Transverse colon (tissue), 4 donors: ENCODE results near the gene NEK11. TPM values are rescaled to one million over a fixed set of nuclear protein-coding genes. Genes with fewer than 3 reads are reported as not detected.

Experiments
- DNase-seq: peaks from one replicate; pipeline ENCODE4 v3.0.0-alpha.2; 2019
- H3K27ac ChIP-seq, 4 donors: fragments of 200-600 bp; sonication (generic); 2 replicates each; pipeline ENCODE4 v1.5.1; 2016 to 2018; ENCODE audit warnings: inconsistent platforms in 4 of 4
- H3K27me3 ChIP-seq: fragments of 200-600 bp; sonication (generic); 2 replicates; pipeline ENCODE4 v1.5.1; 2017; ENCODE audit warnings: inconsistent platforms
- H3K36me3 ChIP-seq, 4 donors: fragments of 200-600 bp; sonication (generic); 2 replicates each; pipeline ENCODE4 v1.5.1; 2017 to 2019; ENCODE audit warnings: inconsistent platforms in 4 of 4
- H3K4me1 ChIP-seq, 4 donors: fragments of 200-600 bp; sonication (generic); 2 replicates each; pipeline ENCODE4 v1.5.1; 2017 to 2020; ENCODE audit warnings: inconsistent platforms in 4 of 4
- H3K4me3 ChIP-seq, 4 donors: fragments of 200-600 bp; sonication (generic); 1 replicate in 1 of 4; 2 replicates in 3 of 4; pipeline versions ENCODE4 v1.5.1 to v1.6.1; 2017 to 2019; ENCODE audit warnings: inconsistent platforms in 4 of 4
- H3K9me3 ChIP-seq, 2 donors: fragments of 200-600 bp; sonication (generic); 2 replicates each; pipeline ENCODE4 v1.5.1; 2017 to 2019; ENCODE audit warnings: inconsistent platforms in 2 of 2
- EP300 ChIP-seq: sonication (generic); formaldehyde crosslinking; IDR thresholded peaks from one replicate; pipeline ENCODE4 v1.6.1; 2017; ENCODE audit warnings: antibody characterized with exemption, low read depth
- POLR2A ChIP-seq: fragments of 450-650 bp; IDR thresholded peaks from one replicate; pipeline ENCODE4 v1.6.1; 2016; ENCODE audit warnings: antibody characterized with exemption, mild to moderate bottlenecking, moderate library complexity
- POLR2AphosphoS5 ChIP-seq, 3 donors: sonication (generic); formaldehyde crosslinking; IDR thresholded peaks; one replicate each; pipeline ENCODE4 v1.6.1; 2016; ENCODE audit warnings: antibody characterized with exemption in 3 of 3
- WGBS, 2 donors: methylation state at CpG; one replicate each; pipeline ENCODE4 v1.1.5; 2018; ENCODE audit warnings: low coverage in 1 of 2; 5-methylcytosine and 5-hydroxymethylcytosine counted together
- in situ Hi-C, 4 donors: fragments of 200-750 bp; cut with MboI; loops; one replicate each; pipeline versions ENCODE4 v1.15.0 to v1.15.1; 2017; ENCODE audit warnings: low sequenced_read_pairs in 3 of 4, low pct_ligation_motif_present in 1 of 4, low pct_unique_long_range_greater_than_20kb in 1 of 4
- intact Hi-C: fragments of 100-400 bp; cut with DNase I; formaldehyde crosslinking; loops from one replicate; pipeline ENCODE4 v1.15.1; 2023; ENCODE audit warnings: low total_unique reads
- total RNA-seq, 4 donors: library from RNA; depleted of rRNA; stranded (reverse); fragments of >200 nt; gene quantifications; one replicate each; pipeline ENCODE4 v1.1.0, GENCODE V29; 2016
- TF ChIP-seq, protein P1 (sequence below), 5 experiments: fragments of 200-600 bp in 3 of 5; fragments of 450-650 bp in 2 of 5; sonication (generic) in 3 of 5; IDR thresholded peaks; 1 replicate in 2 of 5; 2 replicates in 3 of 5; pipeline ENCODE4 v1.5.1; 2016 to 2017; ENCODE audit warnings: antibody characterized with exemption in 5 of 5, inconsistent platforms in 3 of 5, mild to moderate bottlenecking in 2 of 5, moderate library complexity in 1 of 5

NEK11 gene
- total RNA-seq, 4 donors from 2014 or later, result 4.6 to 12.3 (median 8.5) TPM

- in situ Hi-C loops (loop anchor here in 2 of 4 donors (25.0 kb wide), 2 partner anchors 340 to 465 kb away; partner anchors contain the start of genes MRPL3 (in 1 of the 2) and NUDT16 (in 1 of the 2)), intact Hi-C loops (no loop called here)
- no peak overlapping the region for H3K27ac ChIP-seq
- H3K4me3 ChIP-seq, result no peak overlapping the region
- H3K9me3 ChIP-seq, result no peaks in the 10 kb centered on the region
- H3K4me1 ChIP-seq, result no peaks in the 10 kb centered on the region
- TF ChIP-seq, protein P1, sequence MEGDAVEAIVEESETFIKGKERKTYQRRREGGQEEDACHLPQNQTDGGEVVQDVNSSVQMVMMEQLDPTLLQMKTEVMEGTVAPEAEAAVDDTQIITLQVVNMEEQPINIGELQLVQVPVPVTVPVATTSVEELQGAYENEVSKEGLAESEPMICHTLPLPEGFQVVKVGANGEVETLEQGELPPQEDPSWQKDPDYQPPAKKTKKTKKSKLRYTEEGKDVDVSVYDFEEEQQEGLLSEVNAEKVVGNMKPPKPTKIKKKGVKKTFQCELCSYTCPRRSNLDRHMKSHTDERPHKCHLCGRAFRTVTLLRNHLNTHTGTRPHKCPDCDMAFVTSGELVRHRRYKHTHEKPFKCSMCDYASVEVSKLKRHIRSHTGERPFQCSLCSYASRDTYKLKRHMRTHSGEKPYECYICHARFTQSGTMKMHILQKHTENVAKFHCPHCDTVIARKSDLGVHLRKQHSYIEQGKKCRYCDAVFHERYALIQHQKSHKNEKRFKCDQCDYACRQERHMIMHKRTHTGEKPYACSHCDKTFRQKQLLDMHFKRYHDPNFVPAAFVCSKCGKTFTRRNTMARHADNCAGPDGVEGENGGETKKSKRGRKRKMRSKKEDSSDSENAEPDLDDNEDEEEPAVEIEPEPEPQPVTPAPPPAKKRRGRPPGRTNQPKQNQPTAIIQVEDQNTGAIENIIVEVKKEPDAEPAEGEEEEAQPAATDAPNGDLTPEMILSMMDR (IDR thresholded peaks at IDR 0.05), result no peak
- TF ChIP-seq POLR2A, result no peak
- no peak for TF ChIP-seq POLR2AphosphoS5 (IDR thresholded peaks at IDR 0.05)
- no peak for TF ChIP-seq EP300
- H3K27me3 ChIP-seq, result no peaks in the 10 kb centered on the region
- 85 to 100% methylated on average over 1 to 2 of the region's 2 CpGs for WGBS, 2 donors
- DNase-seq, result no peak
- no peaks in the 10 kb centered on the region for H3K36me3 ChIP-seq
These were observed 20.9 kb downstream of the NEK11 start for GRCh38 chr3:131047582-131047981.

GRCh38 chr3:131048030-131048429 is 21.4 kb downstream of the NEK11 start:
- no peaks in the 10 kb centered on the region for H3K36me3 ChIP-seq
- intact Hi-C loops, result no loop called here
- no peaks in the 10 kb centered on the region for H3K27me3 ChIP-seq
- TF ChIP-seq POLR2A (no peak), EP300 (no peak), POLR2AphosphoS5 (IDR thresholded peaks at IDR 0.05) (no peak)
- TF ChIP-seq, protein P1 (IDR thresholded peaks at IDR 0.05), result no peak
- WGBS, 2 donors, result 79 to 95% methylated on average over 3 to 6 of the region's 7 CpGs
- no peak overlapping the region for H3K4me3 ChIP-seq
- no peaks in the 10 kb centered on the region for H3K9me3 ChIP-seq
- DNase-seq, result no peak
- H3K27ac ChIP-seq, result no peak overlapping the region
- in situ Hi-C loops, result loop anchor here in 2 of 4 donors (25.0 kb wide), 2 partner anchors 339 to 464 kb away; partner anchors contain the start of genes MRPL3 (in 1 of the 2) and NUDT16 (in 1 of the 2)
- H3K4me1 ChIP-seq, result no peaks in the 10 kb centered on the region

DNA sequence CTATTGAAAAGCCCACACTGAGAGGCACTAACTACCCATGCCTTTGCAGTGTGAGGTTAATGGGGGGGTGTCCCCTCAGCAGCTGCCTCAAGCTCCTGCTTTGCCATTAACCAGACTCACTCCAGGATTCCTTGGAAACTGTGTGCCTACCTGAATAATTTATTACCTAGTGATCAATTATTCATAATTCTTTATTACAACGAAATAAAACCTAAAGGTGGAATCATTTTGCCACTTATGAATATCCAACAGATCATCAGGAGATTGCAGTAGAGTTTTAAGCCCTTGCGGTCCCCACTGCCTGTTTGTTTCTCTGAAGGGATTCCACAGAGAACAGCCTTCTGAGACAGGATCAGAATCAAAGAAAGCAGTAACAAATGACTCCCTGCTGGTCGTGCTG is 23.3 kb downstream of the NEK11 start:
- H3K4me3 ChIP-seq, result no peak overlapping the region
- H3K27me3 ChIP-seq, result no peaks in the 10 kb centered on the region
- H3K9me3 ChIP-seq, result no peaks in the 10 kb centered on the region
- H3K4me1 ChIP-seq, result no peaks in the 10 kb centered on the region
- intact Hi-C loops (no loop called here), in situ Hi-C loops (no loop called here)
- WGBS, 2 donors, result 68 to 69% methylated on average over 3 of the region's 3 CpGs
- no peak for DNase-seq
- TF ChIP-seq POLR2AphosphoS5 (IDR thresholded peaks at IDR 0.05), result no peak
- no peak for TF ChIP-seq EP300
- TF ChIP-seq POLR2A, result no peak
- TF ChIP-seq, protein P1 (IDR thresholded peaks at IDR 0.05), result no peak
- H3K36me3 ChIP-seq, result no peaks in the 10 kb centered on the region
- no peak overlapping the region for H3K27ac ChIP-seq

- no peak for DNase-seq
- in situ Hi-C loops, result no loop called here
- H3K4me1 ChIP-seq, result no peaks in the 10 kb centered on the region
- no peak overlapping the region for H3K4me3 ChIP-seq
- intact Hi-C loops, result no loop called here
- WGBS, 2 donors, result 84 to 93% methylated on average over 3 of the region's 3 CpGs
- TF ChIP-seq EP300 (no peak), POLR2AphosphoS5 (IDR thresholded peaks at IDR 0.05) (no peak)
- TF ChIP-seq, protein P1 (IDR thresholded peaks at IDR 0.05), result no peak
- H3K27ac ChIP-seq, result no peak overlapping the region
- no peaks in the 10 kb centered on the region for H3K36me3 ChIP-seq
- H3K27me3 ChIP-seq, result no peaks in the 10 kb centered on the region
- H3K9me3 ChIP-seq, result no peaks in the 10 kb centered on the region
These were observed 26.6 kb downstream of the NEK11 start for GRCh38 chr3:131053043-131053859.
